Mononuclear cell (primary cell): ENCODE results near the gene DMRTC2. TPM values are rescaled to one million over a fixed set of nuclear protein-coding genes. Genes with fewer than 3 reads are reported as not detected.

Experiments
- H3K27me3 ChIP-seq: 2 replicates; pipeline ENCODE4 v1.6.0; 2011; ENCODE audit warnings: low read length, control low read depth; ENCODE audit not compliant: insufficient read depth
- H3K4me1 ChIP-seq: 2 replicates; pipeline ENCODE4 v1.5.1; 2011; ENCODE audit warnings: mild to moderate bottlenecking, low read length, control low read depth; ENCODE audit not compliant: insufficient read depth
- H3K4me3 ChIP-seq: 2 replicates; pipeline ENCODE4 v1.5.1; 2011; ENCODE audit warnings: mild to moderate bottlenecking, low read length, moderate library complexity
- H3K9me3 ChIP-seq: 2 replicates; pipeline ENCODE4 v1.5.1; 2011; ENCODE audit warnings: low read depth, mild to moderate bottlenecking, control low read depth, low read length
- total RNA-seq: library from RNA; depleted of rRNA; stranded (reverse); fragments of >200 nt; gene quantifications from one replicate; pipeline ENCODE4 v1.2.3, GENCODE V29; 2012

DMRTC2 gene
- not detected for total RNA-seq

- no peaks in the 10 kb centered on the region for H3K4me1 ChIP-seq
- H3K9me3 ChIP-seq: no peaks in the 10 kb centered on the region
- no peak within 1 kb of the TSS for H3K4me3 ChIP-seq
- H3K27me3 ChIP-seq: no peaks in the 10 kb centered on the region
These were observed at the start of gene DMRTC2 for GRCh38 chr19:41845001-41845050. Gene DMRTC2, plus strand, starts transcription at chr19:41845042. Its CDS starts 2,387 bp downstream, at chr19:41847429.

GRCh38 chr19:41796362-41796761 lies 48.5 kb upstream of the DMRTC2 start, which contains the start of gene CEACAM3:
Gene CEACAM3, plus strand, starts transcription at chr19:41796587. Its CDS starts 91 bp downstream, at chr19:41796678.
- Histone ChIP-seq H3K4me1 (peaks cover 58% of the 10 kb centered on the region), H3K27me3 (no peaks in the 10 kb centered on the region), H3K9me3 (no peaks in the 10 kb centered on the region), H3K4me3 (peak within 1 kb of the TSS; percentile 33)

- Histone ChIP-seq H3K9me3 (no peaks in the 10 kb centered on the region), H3K4me3 (peak overlapping the region; percentile 33), H3K27me3 (no peaks in the 10 kb centered on the region), H3K4me1 (peaks cover 63% of the 10 kb centered on the region)
These were observed 47.9 kb upstream of the DMRTC2 start for GRCh38 chr19:41796901-41797300.

DNA sequence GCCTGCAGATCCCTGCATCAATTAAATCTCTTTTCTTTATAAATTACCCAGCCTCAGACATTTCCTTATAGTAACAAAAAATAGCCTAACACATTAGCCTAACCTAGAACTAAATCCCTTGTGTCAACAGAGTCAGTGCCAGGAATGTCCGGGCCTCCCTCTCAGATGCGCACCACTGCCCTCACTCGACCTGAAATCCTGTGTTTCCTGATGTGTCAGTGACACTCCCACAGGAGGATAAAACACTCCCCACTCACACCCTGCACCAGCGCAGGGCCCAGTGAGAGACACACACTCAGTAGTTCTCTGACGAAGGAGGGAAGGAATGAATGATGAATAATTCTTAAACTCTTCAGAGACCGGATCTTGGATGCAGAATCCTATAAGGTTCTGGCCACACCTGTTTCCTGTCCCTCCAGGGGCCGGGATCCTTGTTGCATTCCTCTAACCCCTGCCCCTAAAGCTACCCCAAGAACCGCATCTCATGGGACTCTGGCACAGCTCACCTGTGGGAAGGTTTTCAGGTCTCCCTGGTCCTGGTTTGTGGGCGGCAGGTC lies 45.3 kb upstream of the DMRTC2 start:
- peaks cover 89% of the 10 kb centered on the region for H3K4me1 ChIP-seq
- no peaks in the 10 kb centered on the region for H3K27me3 ChIP-seq
- H3K4me3 ChIP-seq: peak overlapping the region; percentile 43
- H3K9me3 ChIP-seq: no peaks in the 10 kb centered on the region

GRCh38 chr19:41801031-41801430 lies 43.8 kb upstream of the DMRTC2 start:
- H3K4me1 ChIP-seq: peaks cover 89% of the 10 kb centered on the region
- no peaks in the 10 kb centered on the region for H3K27me3 ChIP-seq
- no peak overlapping the region for H3K4me3 ChIP-seq
- H3K9me3 ChIP-seq: no peaks in the 10 kb centered on the region

DNA sequence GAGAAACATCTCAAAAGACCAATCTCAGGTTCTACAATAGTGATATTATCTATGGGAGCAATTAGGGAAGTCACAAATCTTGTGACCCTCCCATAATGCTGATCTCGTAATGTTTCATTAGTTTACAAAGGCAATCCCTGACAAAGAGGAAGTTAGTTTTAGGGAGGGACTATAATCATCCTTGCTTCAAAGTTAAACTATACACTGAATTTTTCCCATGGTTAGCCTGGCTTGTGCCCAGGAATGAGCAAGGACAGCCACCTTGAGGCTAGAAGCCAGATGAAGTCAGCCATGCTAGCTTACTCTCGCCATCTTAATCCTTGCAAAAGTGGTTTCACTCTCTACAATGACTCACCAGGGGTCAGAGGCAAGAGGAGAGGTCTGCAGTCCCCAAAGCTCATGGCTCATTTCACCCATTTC lies 43.0 kb upstream of the DMRTC2 start:
- H3K4me3 ChIP-seq: no peak overlapping the region

DNA sequence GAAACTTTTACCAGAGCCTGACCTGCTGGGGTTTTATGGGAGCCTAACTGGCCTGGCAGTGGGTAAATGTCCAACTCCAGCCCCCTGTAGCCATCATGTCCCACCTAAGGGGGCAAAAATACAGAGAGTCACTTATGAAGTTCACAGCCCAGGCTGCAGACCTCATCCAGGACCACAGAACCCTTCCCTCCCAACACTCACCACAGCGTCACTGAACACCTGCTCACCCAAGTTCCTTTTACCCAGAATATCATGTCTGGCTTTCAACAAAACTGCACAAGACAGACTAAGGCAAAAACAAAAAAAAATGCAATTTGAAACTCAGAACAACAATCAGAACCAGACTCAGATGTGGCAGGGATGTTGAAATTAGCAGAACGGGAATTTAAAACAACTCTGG lies 42.1 kb upstream of the DMRTC2 start:
- Histone ChIP-seq H3K4me3 (no peak overlapping the region), H3K4me1 (peaks cover 84% of the 10 kb centered on the region), H3K9me3 (no peaks in the 10 kb centered on the region), H3K27me3 (no peaks in the 10 kb centered on the region)

More for the DNA sequence above, 43.0 kb upstream of the DMRTC2 start:
- Histone ChIP-seq H3K4me1 (peaks cover 84% of the 10 kb centered on the region), H3K9me3 (no peaks in the 10 kb centered on the region), H3K27me3 (no peaks in the 10 kb centered on the region)

DNA sequence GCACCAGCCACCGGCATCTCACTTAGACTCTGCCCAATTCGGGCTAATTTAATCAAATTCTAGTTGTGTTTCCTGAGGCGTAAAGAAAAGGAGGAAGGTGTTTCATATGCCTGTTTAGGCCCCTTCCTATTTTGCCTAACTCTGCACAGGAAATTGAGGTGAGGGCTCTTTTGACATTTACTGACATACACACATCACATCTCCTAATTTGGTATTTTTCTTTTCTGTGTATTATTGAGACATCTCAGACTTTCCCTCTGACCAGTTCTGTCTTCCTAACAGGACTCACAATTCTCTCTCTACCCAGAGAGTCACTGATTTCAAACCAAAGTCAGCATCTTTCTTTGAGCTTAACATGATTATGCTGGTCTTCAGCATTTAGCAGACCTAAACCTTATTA lies 40.5 kb upstream of the DMRTC2 start:
- no peaks in the 10 kb centered on the region for H3K27me3 ChIP-seq
- no peaks in the 10 kb centered on the region for H3K9me3 ChIP-seq
- no peak overlapping the region for H3K4me3 ChIP-seq
- H3K4me1 ChIP-seq: peaks cover 84% of the 10 kb centered on the region

DNA sequence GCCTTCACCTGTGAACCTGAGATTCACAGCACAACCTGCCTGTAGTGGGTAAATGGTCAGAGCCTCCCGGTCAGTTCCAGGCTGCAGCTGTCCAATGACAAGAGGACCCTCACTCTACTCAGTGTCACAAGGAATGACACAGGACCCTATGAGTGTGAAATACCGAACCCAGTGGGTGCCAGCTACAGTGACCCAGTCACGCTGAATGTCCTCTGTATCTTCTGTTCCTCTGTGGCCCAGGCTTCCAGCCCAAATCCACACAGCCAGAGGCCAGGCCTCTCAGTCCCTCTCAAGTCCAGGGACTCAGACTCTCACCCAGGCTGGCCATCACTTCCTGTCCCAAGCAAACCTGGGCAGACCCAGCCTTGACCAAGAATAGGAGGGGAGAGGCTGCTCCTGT lies 37.7 kb upstream of the DMRTC2 start:
- no peak overlapping the region for H3K4me3 ChIP-seq
- H3K4me1 ChIP-seq: peaks cover 90% of the 10 kb centered on the region

GRCh38 chr19:41808663-41809566 lies 35.9 kb upstream of the DMRTC2 start:
- Histone ChIP-seq H3K4me3 (no peak overlapping the region), H3K4me1 (peaks cover 77% of the 10 kb centered on the region), H3K27me3 (no peaks in the 10 kb centered on the region), H3K9me3 (no peaks in the 10 kb centered on the region)

More for the DNA sequence above, 37.7 kb upstream of the DMRTC2 start:
- H3K27me3 ChIP-seq: no peaks in the 10 kb centered on the region
- no peaks in the 10 kb centered on the region for H3K9me3 ChIP-seq

GRCh38 chr19:41810301-41810700 lies 34.5 kb upstream of the DMRTC2 start:
- H3K4me3 ChIP-seq: no peak overlapping the region
- no peaks in the 10 kb centered on the region for H3K9me3 ChIP-seq
- no peaks in the 10 kb centered on the region for H3K27me3 ChIP-seq
- peaks cover 63% of the 10 kb centered on the region for H3K4me1 ChIP-seq

DNA sequence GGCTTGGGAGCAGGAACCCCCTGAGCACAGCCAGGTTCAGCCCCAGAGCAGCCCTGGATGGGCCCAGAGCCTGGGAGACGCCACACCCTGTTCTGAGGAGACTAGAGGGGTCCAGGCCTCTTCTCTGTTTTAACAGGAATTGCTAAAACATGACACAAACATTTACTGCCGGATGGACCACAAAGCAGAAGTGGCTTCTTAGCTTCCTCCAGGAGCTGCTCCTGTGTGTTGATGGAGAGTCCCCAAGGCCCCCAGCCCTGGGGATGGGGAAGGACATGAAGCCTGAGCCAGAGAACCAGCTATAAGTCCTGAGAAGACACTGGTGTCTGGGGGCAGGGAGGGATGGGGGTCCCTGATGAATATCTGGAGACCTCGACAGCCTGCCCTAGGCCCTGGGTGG lies 33.8 kb upstream of the DMRTC2 start:
- Histone ChIP-seq H3K4me3 (no peak overlapping the region), H3K4me1 (peaks cover 56% of the 10 kb centered on the region), H3K9me3 (no peaks in the 10 kb centered on the region), H3K27me3 (no peaks in the 10 kb centered on the region)

DNA sequence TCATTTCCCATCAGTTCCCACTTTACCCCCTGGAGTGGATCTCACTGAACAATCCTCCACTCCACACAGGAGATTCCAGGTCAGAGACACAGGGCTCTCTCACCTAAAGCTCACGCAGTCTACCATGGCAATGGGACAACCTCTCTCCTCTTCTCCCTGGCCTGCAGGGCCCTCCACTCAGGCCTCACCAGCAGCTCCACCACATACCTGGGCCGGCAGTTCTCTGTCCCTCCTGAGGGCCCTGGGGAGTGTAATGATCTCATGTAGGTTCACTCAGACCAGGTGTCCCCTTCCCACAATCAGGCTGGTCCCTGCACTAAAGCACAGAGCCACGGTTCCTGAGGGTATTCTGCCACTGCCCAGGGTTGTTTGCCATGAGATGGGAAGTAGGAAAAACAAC lies 32.9 kb upstream of the DMRTC2 start:
- Histone ChIP-seq H3K9me3 (no peaks in the 10 kb centered on the region), H3K27me3 (no peaks in the 10 kb centered on the region), H3K4me1 (peaks cover 53% of the 10 kb centered on the region), H3K4me3 (no peak overlapping the region)

- Histone ChIP-seq H3K4me3 (no peak overlapping the region), H3K27me3 (no peaks in the 10 kb centered on the region), H3K9me3 (no peaks in the 10 kb centered on the region), H3K4me1 (peaks cover 34% of the 10 kb centered on the region)
These were observed 30.9 kb upstream of the DMRTC2 start for GRCh38 chr19:41813911-41814310.

GRCh38 chr19:41815301-41815700 lies 29.5 kb upstream of the DMRTC2 start:
- H3K9me3 ChIP-seq: no peaks in the 10 kb centered on the region
- H3K4me3 ChIP-seq: no peak overlapping the region

DNA sequence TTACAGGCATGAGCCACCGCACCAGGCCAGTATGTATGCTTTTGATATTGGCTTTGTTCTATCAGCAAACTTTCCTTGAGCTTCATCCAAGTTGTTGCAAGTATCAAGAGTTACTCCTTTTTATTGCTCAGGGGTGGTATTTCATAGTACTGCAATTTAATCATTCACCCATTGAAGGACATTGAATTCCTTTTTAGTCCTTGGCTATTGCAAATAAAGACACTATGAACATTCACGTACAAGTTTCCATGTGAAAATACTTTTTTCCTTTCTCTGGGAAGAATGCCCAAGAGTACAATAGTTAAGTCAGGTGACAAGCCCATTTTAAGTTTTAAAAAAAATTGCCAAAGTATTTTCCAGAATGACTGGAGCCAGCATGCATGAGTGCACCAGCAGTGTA lies 28.1 kb upstream of the DMRTC2 start:
- peaks cover 12% of the 10 kb centered on the region for H3K4me1 ChIP-seq
- H3K27me3 ChIP-seq: no peaks in the 10 kb centered on the region
- no peak overlapping the region for H3K4me3 ChIP-seq
- H3K9me3 ChIP-seq: no peaks in the 10 kb centered on the region

More at GRCh38 chr19:41815301-41815700, 29.5 kb upstream of the DMRTC2 start:
- peaks cover 22% of the 10 kb centered on the region for H3K4me1 ChIP-seq
- no peaks in the 10 kb centered on the region for H3K27me3 ChIP-seq
